Keratinocyte (primary cell): Measurements from ENCODE around the gene ANGEL2.

ENCODE experiments used
- EZH2 ChIP-seq: IDR thresholded peaks from one replicate; pipeline ENCODE4 v1.6.1; 2012; ENCODE audit warnings: inconsistent platforms, mild to moderate bottlenecking, low read length, moderate library complexity
- TF ChIP-seq, protein P1 (sequence below), 3 experiments: IDR thresholded peaks in 1 of 3; conservative IDR thresholded peaks in 1 of 3; optimal IDR thresholded peaks in 1 of 3; 2 replicates in 2 of 3; 3 replicates in 1 of 3; pipeline versions ENCODE3 to v1.5.1; 2011; ENCODE audit warnings: low read length in 3 of 3, mild to moderate bottlenecking in 3 of 3, moderate library complexity in 2 of 3, control low read depth in 1 of 3, inconsistent platforms in 1 of 3; ENCODE audit not compliant: insufficient read depth in 2 of 3; ENCODE audit errors: extremely low read depth in 1 of 3

DNA sequence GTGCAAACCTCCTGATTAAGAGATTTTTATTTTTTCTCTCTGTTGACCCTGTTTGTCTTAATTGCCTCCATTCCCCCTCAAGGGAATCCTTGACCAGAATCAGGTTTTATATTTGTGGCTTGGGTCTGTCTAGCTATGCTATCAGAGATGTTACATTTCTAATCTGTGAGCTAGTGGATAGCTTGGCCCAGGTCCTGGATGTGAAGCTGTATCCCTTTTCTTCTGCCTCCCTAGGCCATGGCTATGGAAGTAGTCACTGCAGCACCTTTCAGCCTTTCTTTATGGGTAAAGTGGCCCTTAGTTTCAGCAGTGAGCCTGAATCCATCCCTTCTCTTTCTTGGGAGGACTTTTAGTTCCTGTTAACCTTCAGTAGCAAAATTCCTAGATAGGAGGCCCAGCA, 17.0 kb upstream of the ANGEL2 start:
- TF ChIP-seq, protein P1, sequence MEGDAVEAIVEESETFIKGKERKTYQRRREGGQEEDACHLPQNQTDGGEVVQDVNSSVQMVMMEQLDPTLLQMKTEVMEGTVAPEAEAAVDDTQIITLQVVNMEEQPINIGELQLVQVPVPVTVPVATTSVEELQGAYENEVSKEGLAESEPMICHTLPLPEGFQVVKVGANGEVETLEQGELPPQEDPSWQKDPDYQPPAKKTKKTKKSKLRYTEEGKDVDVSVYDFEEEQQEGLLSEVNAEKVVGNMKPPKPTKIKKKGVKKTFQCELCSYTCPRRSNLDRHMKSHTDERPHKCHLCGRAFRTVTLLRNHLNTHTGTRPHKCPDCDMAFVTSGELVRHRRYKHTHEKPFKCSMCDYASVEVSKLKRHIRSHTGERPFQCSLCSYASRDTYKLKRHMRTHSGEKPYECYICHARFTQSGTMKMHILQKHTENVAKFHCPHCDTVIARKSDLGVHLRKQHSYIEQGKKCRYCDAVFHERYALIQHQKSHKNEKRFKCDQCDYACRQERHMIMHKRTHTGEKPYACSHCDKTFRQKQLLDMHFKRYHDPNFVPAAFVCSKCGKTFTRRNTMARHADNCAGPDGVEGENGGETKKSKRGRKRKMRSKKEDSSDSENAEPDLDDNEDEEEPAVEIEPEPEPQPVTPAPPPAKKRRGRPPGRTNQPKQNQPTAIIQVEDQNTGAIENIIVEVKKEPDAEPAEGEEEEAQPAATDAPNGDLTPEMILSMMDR (optimal IDR thresholded peaks at IDR 0.05 in 1 of 3, IDR thresholded peaks at IDR 0.05 in 1 of 3, conservative IDR thresholded peaks at IDR 0.05 in 1 of 3; ENCODE audit: extremely low read depth in 1 of 3, insufficient read depth in 2 of 3, low read length in 3 of 3), result no peak
- no peak for TF ChIP-seq EZH2
